KBM-7 (cell line): ENCODE data around the gene ANO9.

Source experiments
- DNase-seq: peaks from one replicate; pipeline ENCODE4 v3.0.0-alpha.2; 2015
- in situ Hi-C: fragments of 300-500 bp; cut with MboI; formaldehyde crosslinking; loops from 2 replicates; pipeline ENCODE4 v1.14.3; 2020; ENCODE audit warnings: low sequenced_read_pairs, low pct_unique_long_range_greater_than_20kb, mixed read lengths

ANO9 gene, protein sequence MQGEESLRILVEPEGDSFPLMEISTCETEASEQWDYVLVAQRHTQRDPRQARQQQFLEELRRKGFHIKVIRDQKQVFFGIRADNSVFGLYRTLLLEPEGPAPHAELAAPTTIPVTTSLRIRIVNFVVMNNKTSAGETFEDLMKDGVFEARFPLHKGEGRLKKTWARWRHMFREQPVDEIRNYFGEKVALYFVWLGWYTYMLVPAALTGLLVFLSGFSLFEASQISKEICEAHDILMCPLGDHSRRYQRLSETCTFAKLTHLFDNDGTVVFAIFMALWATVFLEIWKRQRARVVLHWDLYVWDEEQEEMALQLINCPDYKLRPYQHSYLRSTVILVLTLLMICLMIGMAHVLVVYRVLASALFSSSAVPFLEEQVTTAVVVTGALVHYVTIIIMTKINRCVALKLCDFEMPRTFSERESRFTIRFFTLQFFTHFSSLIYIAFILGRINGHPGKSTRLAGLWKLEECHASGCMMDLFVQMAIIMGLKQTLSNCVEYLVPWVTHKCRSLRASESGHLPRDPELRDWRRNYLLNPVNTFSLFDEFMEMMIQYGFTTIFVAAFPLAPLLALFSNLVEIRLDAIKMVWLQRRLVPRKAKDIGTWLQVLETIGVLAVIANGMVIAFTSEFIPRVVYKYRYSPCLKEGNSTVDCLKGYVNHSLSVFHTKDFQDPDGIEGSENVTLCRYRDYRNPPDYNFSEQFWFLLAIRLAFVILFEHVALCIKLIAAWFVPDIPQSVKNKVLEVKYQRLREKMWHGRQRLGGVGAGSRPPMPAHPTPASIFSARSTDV

DNA sequence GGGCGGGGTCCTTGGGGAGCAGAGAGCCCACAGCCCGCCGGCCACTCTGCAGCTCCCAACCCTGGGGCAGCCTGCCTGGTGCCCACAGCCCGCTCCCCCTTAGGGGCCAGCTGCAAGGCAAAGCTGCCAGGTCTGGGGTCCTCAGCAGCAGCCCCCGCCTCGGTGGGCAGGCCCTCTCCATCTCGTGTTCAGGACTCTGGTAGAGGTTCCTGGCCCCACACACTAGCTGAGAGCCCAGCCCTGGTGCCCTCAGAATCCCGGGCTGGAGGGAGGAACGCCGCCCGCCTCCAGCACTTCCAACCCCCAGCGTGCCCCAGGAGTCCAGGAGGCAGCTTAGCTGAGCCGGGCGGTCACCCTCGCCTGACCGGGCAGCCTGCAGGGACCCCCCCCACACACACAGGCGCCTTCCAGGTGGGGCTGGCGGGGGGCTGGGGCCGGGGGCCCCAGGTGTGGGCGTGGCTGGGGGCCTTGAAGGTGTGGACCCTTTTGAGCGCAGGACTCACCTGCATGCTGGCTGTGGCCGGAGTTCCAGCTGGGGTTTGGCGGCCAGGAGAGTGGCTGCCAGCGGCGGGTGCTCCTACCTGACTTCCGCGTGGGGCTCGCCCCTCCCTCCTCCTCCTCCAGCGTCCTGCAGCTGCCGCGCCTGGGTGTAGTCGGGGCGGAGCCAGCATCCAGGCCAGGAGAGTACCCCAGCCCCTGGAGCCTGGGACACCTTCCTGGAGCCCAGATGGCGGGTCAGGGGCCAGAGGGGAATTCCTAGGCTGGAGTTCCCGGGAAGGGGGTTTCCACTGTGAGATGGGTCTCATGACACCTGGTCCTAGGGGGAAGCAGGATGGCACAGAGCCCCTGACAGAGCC lies at the start of gene ANO9:
Gene ANO9, minus strand, starts transcription at position 594 of the 857 bp plus-strand sequence. Its CDS starts 85 bp downstream, at position 509.
- no peak for DNase-seq
- in situ Hi-C loops: no loop called here

DNA sequence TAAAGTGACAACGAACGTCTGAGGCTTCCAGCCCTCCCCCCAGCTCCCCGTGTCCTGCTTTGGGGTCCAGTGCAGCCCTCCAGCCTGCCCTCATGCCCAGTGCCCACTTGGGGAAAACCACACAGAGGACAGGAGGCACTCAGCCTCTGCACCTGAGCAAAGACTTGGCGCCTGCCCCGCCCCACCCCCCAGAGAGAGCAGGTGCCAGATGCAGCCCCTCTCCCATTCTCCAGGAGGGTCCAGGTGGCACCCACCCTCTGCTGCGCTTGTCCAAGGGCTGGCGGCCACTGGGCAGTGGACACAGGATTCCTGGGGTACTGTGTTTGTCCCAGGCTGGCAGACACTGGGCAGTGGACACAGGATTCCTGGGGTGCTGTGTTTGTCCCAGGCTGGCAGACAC lies 49.5 kb upstream of the ANO9 start:
- in situ Hi-C loops: no loop called here
- DNase-seq: no peak

DNA sequence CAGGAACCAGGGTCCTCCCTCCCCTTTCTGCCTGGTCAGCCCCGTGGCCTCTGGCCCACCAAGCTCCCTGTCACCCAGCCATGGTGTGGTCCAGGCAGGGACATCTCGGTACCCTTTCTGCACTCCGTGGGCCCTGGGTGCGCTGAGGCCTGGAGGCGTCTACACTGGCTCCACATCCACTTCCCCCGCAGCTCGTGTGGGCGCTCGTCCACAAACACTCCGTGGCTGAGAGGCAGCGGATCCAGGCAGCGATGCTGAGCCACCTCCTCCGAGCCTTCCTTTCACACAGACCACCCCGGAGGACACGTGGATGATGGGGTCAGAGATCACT lies 49.1 kb upstream of the ANO9 start:
- in situ Hi-C loops: no loop called here
- DNase-seq: no peak

DNA sequence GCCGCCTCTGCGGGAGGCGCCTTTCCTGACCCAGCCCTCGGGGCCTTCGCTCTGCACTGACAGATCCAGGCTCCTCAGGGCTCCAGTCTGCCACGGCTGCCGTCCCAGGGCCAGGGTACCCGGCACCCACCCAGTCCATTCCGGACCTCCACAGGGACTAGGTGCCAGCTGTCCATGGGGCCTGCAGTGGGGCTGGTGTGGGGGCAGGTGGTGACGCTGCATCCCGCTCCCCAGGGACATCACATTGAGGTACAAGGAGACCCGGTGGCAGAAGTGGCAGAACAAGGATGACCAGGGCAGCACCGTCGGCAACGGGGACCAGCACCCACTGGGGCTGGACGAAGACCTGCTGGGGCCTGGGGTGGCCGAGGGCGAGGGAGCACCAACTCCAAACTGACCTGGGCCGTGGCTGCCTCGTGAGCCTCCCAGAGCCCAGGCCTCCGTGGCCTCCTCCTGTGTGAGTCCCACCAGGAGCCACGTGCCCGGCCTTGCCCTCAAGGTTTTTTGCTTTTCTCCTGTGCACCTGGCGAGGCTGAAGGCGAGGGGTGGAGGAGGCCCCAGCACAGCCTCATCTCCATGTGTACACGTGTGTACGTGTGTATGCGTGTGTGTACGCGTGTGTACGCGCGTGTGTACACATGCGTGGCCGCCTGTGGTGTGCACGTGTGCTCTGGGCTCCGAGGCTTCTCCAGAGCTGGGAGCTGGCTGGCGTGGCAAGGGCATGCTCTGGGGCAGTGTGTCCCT lies 48.5 kb upstream of the ANO9 start:
- in situ Hi-C loops: no loop called here

DNA sequence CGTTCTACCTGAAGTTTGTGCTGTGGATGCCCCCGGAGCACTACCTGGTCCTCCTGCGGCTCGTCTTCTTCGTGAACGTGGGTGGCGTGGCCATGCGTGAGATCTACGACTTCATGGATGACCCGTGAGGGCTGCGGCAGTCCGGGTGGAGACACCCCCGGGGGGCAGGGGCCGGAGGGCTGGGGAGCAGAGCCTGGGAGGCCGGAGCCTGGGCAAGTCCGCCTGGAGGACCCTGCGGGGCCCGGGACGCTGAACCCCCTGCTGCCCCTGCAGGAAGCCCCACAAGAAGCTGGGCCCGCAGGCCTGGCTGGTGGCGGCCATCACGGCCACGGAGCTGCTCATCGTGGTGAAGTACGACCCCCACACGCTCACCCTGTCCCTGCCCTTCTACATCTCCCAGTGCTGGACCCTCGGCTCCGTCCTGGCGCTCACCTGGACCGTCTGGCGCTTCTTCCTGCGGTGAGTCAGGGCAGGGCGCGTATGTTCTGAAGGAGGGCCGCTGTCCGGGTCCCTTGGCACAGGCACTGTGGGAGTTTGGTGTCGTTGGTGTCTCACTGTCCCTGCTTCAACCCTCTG lies 47.9 kb upstream of the ANO9 start:
- DNase-seq: no peak
- in situ Hi-C loops: no loop called here

More for the DNA sequence above, 48.5 kb upstream of the ANO9 start:
- no peak for DNase-seq

DNA sequence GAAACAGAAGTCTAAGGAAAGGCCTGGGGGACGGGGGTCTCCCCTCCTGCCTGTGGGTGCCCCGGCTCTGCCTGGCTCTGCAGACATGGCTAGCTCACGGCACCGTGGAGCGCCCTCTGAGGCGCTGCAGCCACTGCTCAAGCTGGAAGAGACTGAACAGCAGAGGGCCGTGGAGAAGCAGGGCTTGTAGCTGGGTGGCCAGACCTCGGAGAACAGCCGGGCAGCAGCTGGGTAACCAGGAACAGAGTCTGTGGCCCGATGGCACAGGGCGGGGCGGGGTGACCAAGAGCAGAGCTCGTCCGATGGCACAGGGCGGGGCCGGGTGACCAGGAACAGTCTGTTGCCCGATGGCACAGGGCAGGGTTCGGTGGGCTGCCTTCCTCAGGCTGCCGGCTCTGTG lies 47.2 kb upstream of the ANO9 start:
- no peak for DNase-seq
- in situ Hi-C loops: no loop called here

DNA sequence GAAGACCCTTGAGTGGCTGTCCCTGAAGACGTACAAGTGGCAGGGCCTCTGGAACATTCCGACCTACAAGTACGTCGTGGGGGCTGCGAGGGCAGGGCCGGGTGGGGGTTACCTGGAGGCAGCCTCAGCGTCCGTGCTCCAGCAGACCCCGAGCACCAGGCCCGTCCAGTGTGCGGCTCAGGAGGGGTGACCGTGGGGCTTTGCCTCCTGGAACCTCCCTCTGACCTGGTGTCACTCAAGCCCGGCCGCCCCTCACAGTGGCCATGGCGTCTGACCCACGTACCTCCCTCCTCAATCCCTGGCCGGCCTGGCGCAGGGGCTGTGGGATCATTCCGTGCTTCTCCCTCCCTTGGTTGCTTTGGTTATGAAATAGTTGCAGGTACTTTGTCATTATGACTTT lies 46.8 kb upstream of the ANO9 start:
- DNase-seq: no peak
- in situ Hi-C loops: no loop called here

DNA sequence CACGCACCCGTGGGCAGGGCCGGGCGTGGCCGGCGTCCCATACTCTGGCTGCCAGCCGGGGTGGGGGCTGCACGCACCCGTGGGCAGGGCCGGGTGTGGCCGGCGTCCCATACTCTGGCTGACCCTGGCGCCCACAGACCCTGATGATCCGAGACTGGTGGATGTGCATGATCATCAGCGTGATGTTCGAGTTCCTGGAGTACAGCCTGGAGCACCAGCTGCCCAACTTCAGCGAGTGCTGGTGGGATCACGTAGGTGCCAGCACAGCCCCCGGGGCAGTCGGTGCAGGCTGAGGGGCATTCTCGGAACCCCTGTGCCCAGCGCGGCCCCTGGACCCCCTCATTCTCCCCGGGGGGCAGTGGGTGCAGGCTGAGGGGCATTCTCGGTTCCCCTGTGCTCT lies 46.3 kb upstream of the ANO9 start:
- in situ Hi-C loops: no loop called here
- DNase-seq: no peak

DNA sequence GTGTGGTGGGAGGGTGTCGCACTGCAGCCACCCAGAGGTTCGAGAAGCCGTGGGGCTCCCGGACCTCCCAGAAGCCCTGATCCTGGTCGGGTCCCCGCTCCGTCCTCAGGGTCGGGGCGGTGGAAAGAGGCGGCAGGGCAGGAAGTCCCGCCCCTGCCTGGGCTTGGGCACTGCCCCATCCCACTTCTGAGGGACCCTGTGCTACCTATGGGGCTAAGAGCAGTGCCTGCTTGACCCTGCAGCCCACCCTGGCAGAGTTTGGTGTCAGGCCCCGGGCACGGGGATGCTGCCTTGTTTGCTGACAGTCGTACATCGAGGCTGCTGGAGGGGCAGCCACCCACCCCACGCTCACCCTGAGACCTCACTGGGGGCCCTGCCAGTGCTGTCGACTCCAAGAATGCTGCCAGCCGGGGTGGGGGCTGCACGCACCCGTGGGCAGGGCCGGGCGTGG lies 45.8 kb upstream of the ANO9 start:
- in situ Hi-C loops: no loop called here
- DNase-seq: no peak

DNA sequence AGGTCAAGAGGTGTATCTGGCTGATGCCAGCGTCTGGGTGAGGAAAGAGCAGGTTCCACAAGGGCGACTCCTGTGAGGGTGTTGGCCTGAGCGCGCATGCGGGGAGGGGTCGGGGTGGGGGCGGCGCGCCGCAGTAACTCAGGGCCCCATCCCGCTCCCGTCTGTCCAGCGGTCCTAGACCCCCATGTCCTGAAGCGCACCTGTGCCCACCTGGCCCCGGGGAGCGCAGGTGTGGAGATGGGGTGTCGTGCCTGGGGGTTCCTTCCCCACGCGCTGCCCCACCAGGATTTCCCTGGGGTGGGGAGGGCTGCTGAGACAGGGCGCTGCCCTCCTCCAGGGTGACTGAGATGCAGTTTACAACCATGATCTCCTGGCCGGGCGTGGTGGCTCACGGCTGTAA lies 44.4 kb upstream of the ANO9 start:
- DNase-seq: no peak
- in situ Hi-C loops: no loop called here

DNA sequence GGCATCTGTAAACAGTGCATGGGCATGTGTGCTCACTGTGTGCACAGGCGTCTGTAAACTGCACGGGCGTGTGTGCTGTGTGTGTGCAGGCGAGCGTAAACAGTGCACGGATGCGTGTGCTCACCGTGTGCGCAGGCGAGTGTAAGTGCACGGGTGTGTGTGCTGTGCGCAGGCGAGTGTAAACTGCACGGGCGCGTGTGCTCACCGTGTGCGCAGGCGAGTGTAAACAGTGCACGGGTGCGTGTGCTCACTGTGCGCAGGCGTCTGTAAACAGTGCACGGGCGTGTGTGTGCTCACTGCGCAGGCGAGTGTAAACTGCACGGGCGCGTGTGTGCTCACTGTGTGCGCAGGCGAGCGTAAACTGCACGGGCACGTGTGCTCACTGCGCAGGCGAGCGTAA lies 42.8 kb upstream of the ANO9 start:
- in situ Hi-C loops: no loop called here
- DNase-seq: no peak

DNA sequence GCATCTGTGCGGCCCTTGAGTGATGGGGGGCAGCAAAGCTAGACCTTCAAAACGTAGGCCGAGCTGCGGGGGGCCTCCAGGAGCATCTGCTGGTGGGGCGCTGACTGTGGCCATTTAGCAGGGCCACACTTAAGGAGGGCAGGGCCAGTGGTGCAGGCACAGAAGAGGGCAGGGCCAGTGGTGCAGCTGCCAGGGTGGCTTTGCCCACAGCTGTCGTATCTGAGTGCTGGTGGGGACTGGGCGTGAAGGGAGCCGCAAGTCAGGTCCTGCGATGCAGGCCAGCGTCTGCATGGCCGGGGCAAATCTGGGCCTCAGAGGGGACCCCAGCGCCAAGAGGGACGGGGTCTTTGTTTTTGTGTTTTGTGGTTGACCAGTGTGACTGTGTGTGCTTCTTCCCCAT lies 37.5 kb upstream of the ANO9 start:
- DNase-seq: no peak
- in situ Hi-C loops: no loop called here

DNA sequence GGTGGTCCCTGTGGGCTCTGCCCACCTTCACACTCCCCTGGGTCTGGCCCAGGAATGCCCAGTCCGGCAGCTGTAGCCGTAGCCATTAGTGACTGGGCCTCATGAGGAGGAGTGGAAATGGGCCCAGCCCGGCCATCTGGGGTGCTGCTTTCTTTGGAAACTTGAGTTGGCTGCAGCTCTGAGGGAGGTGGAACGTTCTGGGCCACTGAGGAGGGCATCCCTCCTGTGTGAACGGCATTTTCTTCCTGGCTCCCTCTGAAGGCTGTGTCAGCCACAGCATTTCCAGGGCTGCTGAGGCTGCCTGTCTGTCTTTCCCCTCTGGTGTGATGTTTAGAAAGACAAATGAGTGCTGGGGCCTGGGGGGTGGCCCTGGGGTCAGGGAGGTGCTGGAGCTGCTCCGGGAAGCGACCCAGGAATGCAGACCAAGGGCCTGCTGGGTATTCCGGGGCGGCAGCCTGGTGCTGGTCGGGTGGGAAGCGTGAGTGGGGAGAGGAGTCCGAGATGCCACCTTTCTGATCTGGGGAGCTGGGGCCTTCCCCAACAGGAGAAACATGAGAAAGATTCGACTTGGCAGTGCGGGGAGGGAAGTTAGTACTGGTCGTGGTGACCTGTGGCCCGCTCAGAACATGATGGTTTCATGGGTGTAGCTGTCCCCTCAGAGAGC lies 35.4 kb upstream of the ANO9 start:
- in situ Hi-C loops: no loop called here
- DNase-seq: no peak

DNA sequence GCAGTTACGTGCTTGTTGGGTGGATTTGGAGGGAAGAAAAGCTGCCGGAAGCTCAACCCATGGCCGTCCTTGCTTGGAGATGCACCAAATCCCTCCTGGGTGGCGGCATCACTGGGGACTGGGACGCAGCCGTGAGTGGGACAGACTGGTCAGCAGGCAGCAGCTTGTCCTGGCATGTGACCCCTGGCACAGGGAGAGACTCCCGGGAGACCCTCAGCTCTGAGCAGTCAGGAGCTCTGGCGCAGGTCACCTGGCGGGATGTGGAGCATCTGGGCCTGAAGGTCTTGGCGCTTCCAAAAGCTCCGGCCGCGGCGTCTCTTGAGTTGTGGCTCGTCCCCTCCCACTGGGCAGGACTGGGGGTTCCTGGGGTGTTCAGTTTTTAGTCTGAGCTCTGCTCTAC lies 34.6 kb upstream of the ANO9 start:
- in situ Hi-C loops: no loop called here
- DNase-seq: no peak

DNA sequence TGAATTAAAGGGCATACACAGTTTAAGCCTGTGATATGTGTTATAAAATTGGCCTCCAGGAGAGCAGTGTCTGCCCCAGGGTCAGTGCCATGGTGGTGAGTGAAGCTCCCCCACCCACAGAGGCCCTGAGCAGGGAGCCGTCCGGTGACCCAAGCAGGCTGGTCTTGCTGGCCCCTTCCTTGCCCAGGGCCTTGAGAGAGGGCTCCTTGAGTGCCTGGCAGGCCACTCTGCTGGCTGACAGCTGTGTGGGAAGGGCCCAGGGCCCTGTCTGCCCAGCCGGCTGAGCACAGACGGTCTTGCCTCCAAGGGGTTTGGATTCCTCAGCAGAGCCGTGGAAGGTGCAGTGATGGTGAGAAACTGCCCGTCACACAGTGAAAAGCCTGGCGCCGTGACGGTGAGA lies 34.1 kb upstream of the ANO9 start:
- in situ Hi-C loops: no loop called here
- DNase-seq: no peak

DNA sequence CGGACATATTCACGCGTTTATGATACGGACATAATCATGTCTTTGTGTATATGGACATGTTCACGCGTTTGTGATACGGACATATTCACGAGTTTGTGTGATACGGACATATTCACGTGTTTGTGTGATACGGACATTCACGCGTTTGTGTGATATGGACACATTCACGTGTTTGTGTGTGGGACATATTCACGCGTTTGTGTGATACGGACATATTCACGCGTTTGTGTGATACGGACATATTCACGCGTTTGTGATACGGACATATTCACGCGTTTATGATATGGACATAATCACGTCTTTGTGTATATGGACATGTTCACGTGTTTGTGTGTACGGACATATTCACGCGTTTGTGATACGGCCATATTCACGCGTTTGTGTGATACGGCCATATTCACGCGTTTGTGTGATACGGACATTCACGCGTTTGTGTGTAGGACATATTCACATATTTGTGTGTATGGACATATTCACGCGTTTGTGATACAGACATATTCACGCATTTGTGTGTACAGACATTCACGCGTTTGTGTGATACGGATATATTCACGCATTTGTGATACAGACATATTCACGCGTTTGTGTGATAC lies 33.2 kb upstream of the ANO9 start:
- DNase-seq: no peak
- in situ Hi-C loops: no loop called here

DNA sequence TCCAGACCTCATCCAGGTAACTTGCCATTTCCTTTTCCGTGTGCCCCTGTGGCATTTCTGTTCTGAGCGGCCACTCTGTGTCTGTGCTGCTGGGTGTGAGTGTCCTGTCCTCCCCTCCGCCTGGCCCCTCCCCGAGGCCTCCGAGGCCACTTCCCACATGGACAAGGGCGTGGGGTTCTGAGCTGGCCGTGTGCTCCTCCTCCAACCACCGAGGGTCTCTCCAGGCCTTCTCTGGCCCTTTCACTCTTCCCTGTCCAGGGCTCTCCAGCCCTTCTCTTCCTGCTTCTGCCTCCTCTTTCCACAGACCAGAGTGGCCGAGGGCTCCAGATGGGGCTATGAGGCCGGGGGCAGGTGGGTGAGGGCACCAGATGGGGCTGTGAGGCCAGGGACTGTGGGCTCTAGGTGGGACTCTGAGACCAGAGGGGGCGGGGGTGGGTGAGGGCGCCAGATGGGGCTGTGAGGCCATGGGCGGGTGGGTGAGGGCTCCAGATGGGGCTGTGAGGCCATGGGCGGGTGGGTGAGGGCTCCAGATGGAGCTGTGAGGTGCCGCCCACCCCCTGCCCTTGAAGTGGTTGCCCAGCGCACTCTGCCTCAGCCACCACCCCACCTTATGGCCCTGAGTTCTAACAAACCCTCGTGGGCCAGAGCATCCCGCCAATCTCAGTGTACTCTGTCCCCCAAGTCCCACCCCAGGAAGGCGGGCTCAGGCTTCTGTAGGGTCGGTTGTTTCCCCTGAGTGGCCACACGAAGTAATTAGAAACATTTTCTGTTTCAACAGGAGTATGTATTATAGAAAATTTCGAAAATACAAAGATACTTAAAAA lies 32.4 kb upstream of the ANO9 start:
- in situ Hi-C loops: no loop called here
- DNase-seq: no peak
